ENCODE results near the gene C1orf232.

Gene C1orf232

GRCh38 chr1:26162220-26162709 lies 6.5 kb downstream of the C1orf232 start:
- ATAC-seq (ENCODE audit: low read depth) (no peak), DNase-seq (ENCODE audit: low spot score) (no peak)
- TF ChIP-seq CTCF (IDR thresholded peaks at IDR 0.05; ENCODE audit: poor library complexity, severe bottlenecking), result no peak
- Histone ChIP-seq H3K4me3 (ENCODE audit: severe bottlenecking) (peak overlapping the region; percentile 35), H3K27me3 (ENCODE audit: insufficient read depth, poor library complexity, severe bottlenecking) (peaks cover 5% of the 10 kb centered on the region), H3K9me3 (ENCODE audit: severe bottlenecking) (no peaks in the 10 kb centered on the region), H3K4me1 (ENCODE audit: insufficient read depth, poor library complexity, severe bottlenecking) (no peaks in the 10 kb centered on the region), H3K27ac (ENCODE audit: poor library complexity, severe bottlenecking) (no peak overlapping the region), H3K36me3 (ENCODE audit: low read depth) (no peaks in the 10 kb centered on the region)

- Histone ChIP-seq H3K27ac (ENCODE audit: poor library complexity, severe bottlenecking) (no peak overlapping the region), H3K36me3 (ENCODE audit: low read depth) (no peaks in the 10 kb centered on the region), H3K4me3 (ENCODE audit: severe bottlenecking) (peak overlapping the region; percentile 35), H3K9me3 (ENCODE audit: severe bottlenecking) (no peaks in the 10 kb centered on the region), H3K4me1 (ENCODE audit: insufficient read depth, poor library complexity, severe bottlenecking) (peaks cover 2% of the 10 kb centered on the region), H3K27me3 (ENCODE audit: insufficient read depth, poor library complexity, severe bottlenecking) (peaks cover 5% of the 10 kb centered on the region)
- ATAC-seq (ENCODE audit: low read depth) (peak; percentile 49), DNase-seq (ENCODE audit: low spot score) (no peak)
- TF ChIP-seq CTCF (IDR thresholded peaks at IDR 0.05; ENCODE audit: poor library complexity, severe bottlenecking), result peak; percentile 69
Measured at GRCh38 chr1:26161415-26162219, 7.1 kb downstream of the C1orf232 start.

- Histone ChIP-seq H3K9me3 (ENCODE audit: severe bottlenecking) (no peaks in the 10 kb centered on the region), H3K27ac (ENCODE audit: poor library complexity, severe bottlenecking) (no peak overlapping the region), H3K4me1 (ENCODE audit: insufficient read depth, poor library complexity, severe bottlenecking) (peaks cover 5% of the 10 kb centered on the region), H3K4me3 (ENCODE audit: severe bottlenecking) (no peak overlapping the region), H3K27me3 (ENCODE audit: insufficient read depth, poor library complexity, severe bottlenecking) (peaks cover 5% of the 10 kb centered on the region), H3K36me3 (ENCODE audit: low read depth) (no peaks in the 10 kb centered on the region)
- no peak for ATAC-seq (ENCODE audit: low read depth)
- no peak for TF ChIP-seq CTCF (IDR thresholded peaks at IDR 0.05; ENCODE audit: poor library complexity, severe bottlenecking)
- no peak for DNase-seq (ENCODE audit: low spot score)
Measured at GRCh38 chr1:26160527-26161414, 8.0 kb downstream of the C1orf232 start.

- Histone ChIP-seq H3K9me3 (ENCODE audit: severe bottlenecking) (no peaks in the 10 kb centered on the region), H3K4me1 (ENCODE audit: insufficient read depth, poor library complexity, severe bottlenecking) (peaks cover 5% of the 10 kb centered on the region), H3K27ac (ENCODE audit: poor library complexity, severe bottlenecking) (no peak overlapping the region), H3K36me3 (ENCODE audit: low read depth) (no peaks in the 10 kb centered on the region), H3K27me3 (ENCODE audit: insufficient read depth, poor library complexity, severe bottlenecking) (peaks cover 5% of the 10 kb centered on the region), H3K4me3 (ENCODE audit: severe bottlenecking) (no peak overlapping the region)
- ATAC-seq (ENCODE audit: low read depth) (no peak), DNase-seq (ENCODE audit: low spot score) (no peak)
- TF ChIP-seq CTCF (IDR thresholded peaks at IDR 0.05; ENCODE audit: poor library complexity, severe bottlenecking), result no peak
Measured at GRCh38 chr1:26159743-26160039, 9.1 kb downstream of the C1orf232 start.
